HG03354 (cell line): ENCODE results near the gene IL22RA1.
A peak's percentile ranks its signal among the peaks of the same experiment; 100 is the strongest.

Experiments used
- ATAC-seq: cut with Tn5 transposase; IDR thresholded peaks from one replicate; pipeline ENCODE4 v1.9.1; 2021; ENCODE audit warnings: mild to moderate bottlenecking; ENCODE audit not compliant: unreplicated experiment, poor library complexity, severe bottlenecking

Gene IL22RA1

GRCh38 chr1:24142546-24143534, at the start of gene IL22RA1:
IL22RA1 (minus strand) TSS chr1:24143140; CDS start chr1:24143082, 58 bp downstream.
- ATAC-seq, result no peak

- no peak for ATAC-seq
These were observed 48.9 kb upstream of the IL22RA1 start for GRCh38 chr1:24191860-24192259.

- ATAC-seq, result peak; percentile 58
These were observed 48.1 kb upstream of the IL22RA1 start for GRCh38 chr1:24190983-24191461.

- no peak for ATAC-seq
These were observed 46.6 kb upstream of the IL22RA1 start for GRCh38 chr1:24189528-24189927.

- no peak for ATAC-seq
These were observed 44.3 kb upstream of the IL22RA1 start, which contains the start of gene IFNLR1 for GRCh38 chr1:24186993-24187790. IFNLR1 (minus strand) TSS chr1:24187289; CDS start chr1:24187248, 41 bp downstream.

- no peak for ATAC-seq
These were observed 43.7 kb upstream of the IL22RA1 start for GRCh38 chr1:24186711-24186992.

- no peak for ATAC-seq
These were observed 43.2 kb upstream of the IL22RA1 start for GRCh38 chr1:24186031-24186710.

GRCh38 chr1:24185076-24185475, 42.1 kb upstream of the IL22RA1 start:
- ATAC-seq, result no peak

GRCh38 chr1:24182061-24182460, 39.1 kb upstream of the IL22RA1 start:
- ATAC-seq, result no peak

GRCh38 chr1:24181619-24182018, 38.7 kb upstream of the IL22RA1 start:
- ATAC-seq, result no peak

- ATAC-seq, result no peak
These were observed 37.7 kb upstream of the IL22RA1 start for GRCh38 chr1:24180676-24181075.

GRCh38 chr1:24179251-24179840, 36.4 kb upstream of the IL22RA1 start:
- ATAC-seq, result no peak

GRCh38 chr1:24178407-24178806, 35.5 kb upstream of the IL22RA1 start:
- ATAC-seq, result no peak

GRCh38 chr1:24177161-24177560, 34.2 kb upstream of the IL22RA1 start:
- ATAC-seq, result no peak

GRCh38 chr1:24175033-24175755, 32.3 kb upstream of the IL22RA1 start:
- ATAC-seq, result no peak

- ATAC-seq, result no peak
These were observed 31.0 kb upstream of the IL22RA1 start for GRCh38 chr1:24173638-24174575.

GRCh38 chr1:24172598-24172997, 29.7 kb upstream of the IL22RA1 start:
- no peak for ATAC-seq

GRCh38 chr1:24169286-24169685, 26.3 kb upstream of the IL22RA1 start:
- ATAC-seq, result no peak
